Germinal center (tissue), 1 donor: Measurements from ENCODE around the gene NFIB.

Experiments used
- DNase-seq: peaks from one replicate; pipeline ENCODE4 v3.0.0; 2012; ENCODE audit warnings: mixed read lengths, low spot score

Gene NFIB

GRCh38 chr9:14313951-14314423, at the start of gene NFIB:
NFIB (minus strand) TSS chr9:14314141; CDS start chr9:14313511, 630 bp downstream.
- DNase-seq, result no peak

GRCh38 chr9:14362175-14362574, 48.2 kb upstream of the NFIB start:
- no peak for DNase-seq

GRCh38 chr9:14361074-14361473, 47.1 kb upstream of the NFIB start:
- no peak for DNase-seq

GRCh38 chr9:14358523-14358922, 44.6 kb upstream of the NFIB start:
- DNase-seq, result no peak

- DNase-seq, result no peak
These were observed 42.7 kb upstream of the NFIB start for GRCh38 chr9:14356351-14357265.

GRCh38 chr9:14354201-14354600, 40.3 kb upstream of the NFIB start:
- DNase-seq, result no peak

- peak; percentile 68 for DNase-seq
These were observed 39.5 kb upstream of the NFIB start for GRCh38 chr9:14353222-14354056.

- no peak for DNase-seq
These were observed 38.6 kb upstream of the NFIB start for GRCh38 chr9:14352503-14352902.

GRCh38 chr9:14351221-14351836, 37.4 kb upstream of the NFIB start:
- no peak for DNase-seq

GRCh38 chr9:14350754-14351153, 36.8 kb upstream of the NFIB start:
- DNase-seq, result no peak

GRCh38 chr9:14350349-14350728, 36.4 kb upstream of the NFIB start:
- no peak for DNase-seq

GRCh38 chr9:14349447-14350348, 35.8 kb upstream of the NFIB start:
- no peak for DNase-seq

- DNase-seq, result no peak
These were observed 35.2 kb upstream of the NFIB start for GRCh38 chr9:14349146-14349446.

- no peak for DNase-seq
These were observed 34.6 kb upstream of the NFIB start for GRCh38 chr9:14348373-14349145.

- no peak for DNase-seq
These were observed 34.1 kb upstream of the NFIB start for GRCh38 chr9:14348123-14348372.

GRCh38 chr9:14347406-14348122, 33.6 kb upstream of the NFIB start:
- no peak for DNase-seq

GRCh38 chr9:14346811-14347405, 33.0 kb upstream of the NFIB start:
- DNase-seq, result no peak

GRCh38 chr9:14346231-14346791, 32.4 kb upstream of the NFIB start:
- no peak for DNase-seq

GRCh38 chr9:14345354-14346230, 31.7 kb upstream of the NFIB start:
- DNase-seq, result no peak
